Left ventricle myocardium inferior (tissue), 1 donor: Measurements from ENCODE around the gene TOM1L2. TPM values are rescaled to one million over a fixed set of nuclear protein-coding genes. Genes with fewer than 3 reads are reported as not detected.

Experiments
- DNase-seq: peaks from one replicate; pipeline ENCODE4 v3.0.0-alpha.2; 2020
- H3K27ac ChIP-seq: fragments of 200-600 bp; replicated peaks from 2 replicates; pipeline ENCODE4 v1.8.0; 2021
- H3K27me3 ChIP-seq: fragments of 200-600 bp; 2 replicates; pipeline ENCODE4 v1.8.0; 2021; ENCODE audit warnings: low read depth
- H3K36me3 ChIP-seq: fragments of 200-600 bp; 2 replicates; pipeline ENCODE4 v1.8.0; 2021
- H3K4me1 ChIP-seq: fragments of 200-600 bp; 2 replicates; pipeline ENCODE4 v1.8.0; 2021
- H3K4me3 ChIP-seq: fragments of 200-600 bp; 2 replicates; pipeline ENCODE4 v1.8.0; 2021; ENCODE audit warnings: mild to moderate bottlenecking, moderate library complexity
- H3K9me3 ChIP-seq: fragments of 200-600 bp; replicated peaks from 2 replicates; pipeline ENCODE4 v1.8.0; 2021
- CTCF ChIP-seq: fragments of 200-600 bp; IDR thresholded peaks from 2 replicates; pipeline ENCODE4 v1.8.0; 2021; ENCODE audit warnings: antibody characterized with exemption, mild to moderate bottlenecking, borderline replicate concordance
- intact Hi-C: fragments of 100-400 bp; cut with micrococcal nuclease; formaldehyde crosslinking; loops from one replicate; pipeline ENCODE4 v1.11.0; 2022
- total RNA-seq: library from RNA; stranded (reverse); fragmentation: NEBNext Ultra II Directional; extraction: Animal tissue kit (Norgen Biotek cat#: 25700); gene quantifications from one replicate; pipeline ENCODE4 v1.2.1, GENCODE V29; 2021
- donor health status: DM: no; HTN: yes; CAD: no; lungs with severe emphysema.

The TOM1L2 gene
- total RNA-seq, 1 donor from 2014 or later, result 284 TPM

DNA sequence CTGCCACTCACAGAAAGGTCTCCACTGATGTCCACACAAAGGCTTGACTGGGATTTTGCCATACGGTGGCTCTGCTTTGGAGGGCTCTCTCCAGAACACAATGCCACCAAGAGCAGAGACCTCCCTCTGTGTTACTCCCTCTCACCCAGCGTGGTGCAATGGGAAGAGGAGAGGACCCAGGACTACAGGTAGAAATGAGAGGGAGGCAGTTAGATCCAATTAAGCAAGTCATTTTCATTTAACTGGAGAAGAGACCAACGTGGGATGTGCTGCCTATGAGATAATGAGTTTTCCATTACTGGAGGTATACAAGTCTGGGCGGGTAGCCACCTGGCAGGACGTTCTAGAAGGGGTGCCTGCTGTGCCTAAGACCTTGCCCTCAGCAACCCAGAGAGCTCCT is 34.2 kb downstream of the TOM1L2 start:
- no peaks in the 10 kb centered on the region for H3K9me3 ChIP-seq
- no peaks in the 10 kb centered on the region for H3K36me3 ChIP-seq
- peak overlapping the region; percentile 62 for H3K27ac ChIP-seq
- TF ChIP-seq CTCF, result no peak
- H3K27me3 ChIP-seq, result no peaks in the 10 kb centered on the region
- intact Hi-C loops, result no loop called here
- peaks cover 93% of the 10 kb centered on the region for H3K4me1 ChIP-seq
- DNase-seq, result no peak
- no peak overlapping the region for H3K4me3 ChIP-seq

GRCh38 chr17:17937201-17937853 is 34.9 kb downstream of the TOM1L2 start:
- TF ChIP-seq CTCF, result no peak
- intact Hi-C loops, result no loop called here
- no peak for DNase-seq
- Histone ChIP-seq H3K36me3 (no peaks in the 10 kb centered on the region), H3K4me3 (no peak overlapping the region), H3K9me3 (no peaks in the 10 kb centered on the region), H3K27me3 (no peaks in the 10 kb centered on the region), H3K4me1 (peaks cover 92% of the 10 kb centered on the region), H3K27ac (peak overlapping the region; percentile 62)

- no peak for DNase-seq
- no peak for TF ChIP-seq CTCF
- H3K27me3 ChIP-seq, result no peaks in the 10 kb centered on the region
- no peaks in the 10 kb centered on the region for H3K36me3 ChIP-seq
- H3K9me3 ChIP-seq, result no peaks in the 10 kb centered on the region
- intact Hi-C loops, result no loop called here
- peaks cover 92% of the 10 kb centered on the region for H3K4me1 ChIP-seq
- H3K4me3 ChIP-seq, result no peak overlapping the region
- peak overlapping the region; percentile 62 for H3K27ac ChIP-seq
These were observed 36.6 kb downstream of the TOM1L2 start for GRCh38 chr17:17935321-17936271.

GRCh38 chr17:17934806-17935205 is 37.4 kb downstream of the TOM1L2 start:
- no peak for DNase-seq

DNA sequence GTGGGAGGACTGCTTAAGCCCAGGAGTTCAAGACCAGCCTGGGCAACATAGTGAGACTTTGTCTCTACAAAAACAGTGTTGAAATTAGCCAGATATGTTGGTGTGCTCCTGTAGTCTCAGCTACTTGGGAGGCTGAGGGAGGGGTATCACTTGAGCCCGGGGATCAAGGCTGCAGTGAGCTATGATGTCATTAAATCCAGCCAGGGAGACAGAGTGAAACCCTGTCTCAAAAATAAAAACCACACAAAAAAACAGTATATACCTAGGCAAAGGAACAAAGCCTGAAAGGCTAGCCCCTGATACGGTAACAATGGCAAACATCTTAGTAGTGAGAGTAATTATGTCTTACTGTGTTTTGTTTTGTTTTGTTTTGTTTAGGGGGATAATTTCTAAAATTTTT is 38.0 kb downstream of the TOM1L2 start:
- no peak overlapping the region for H3K4me3 ChIP-seq
- H3K4me1 ChIP-seq, result peaks cover 92% of the 10 kb centered on the region
- TF ChIP-seq CTCF, result no peak
- no peaks in the 10 kb centered on the region for H3K36me3 ChIP-seq
- H3K27ac ChIP-seq, result peak overlapping the region; percentile 62
- no peak for DNase-seq
- no peaks in the 10 kb centered on the region for H3K9me3 ChIP-seq
- intact Hi-C loops, result no loop called here
- no peaks in the 10 kb centered on the region for H3K27me3 ChIP-seq

More at GRCh38 chr17:17934806-17935205, 37.4 kb downstream of the TOM1L2 start:
- H3K27me3 ChIP-seq, result no peaks in the 10 kb centered on the region
- H3K4me1 ChIP-seq, result peaks cover 92% of the 10 kb centered on the region
- no peak overlapping the region for H3K4me3 ChIP-seq
- peak overlapping the region; percentile 62 for H3K27ac ChIP-seq
- H3K36me3 ChIP-seq, result no peaks in the 10 kb centered on the region
- no peak for TF ChIP-seq CTCF
- H3K9me3 ChIP-seq, result no peaks in the 10 kb centered on the region
- intact Hi-C loops, result no loop called here
